Spleen (tissue), 11 donors: Measurements from ENCODE around the gene GMCL2. TPM values are rescaled to one million over a fixed set of nuclear protein-coding genes. Genes with fewer than 3 reads are reported as not detected.

Experiments
- DNase-seq: peaks from one replicate; pipeline ENCODE4 v3.0.0-alpha.2; 2020
- H3K27ac ChIP-seq, 8 donors: fragments of 200-600 bp; sonication (generic) in 7 of 8; 1 replicate in 4 of 8; 2 replicates in 4 of 8; pipeline versions ENCODE4 v1.5.0 to v1.8.0; 2016 to 2021; ENCODE audit warnings: inconsistent platforms in 4 of 8, mild to moderate bottlenecking in 4 of 8, moderate library complexity in 1 of 8
- H3K27me3 ChIP-seq, 7 donors: fragments of 200-600 bp; sonication (generic) in 6 of 7; replicated peaks in 1 of 7; 1 replicate in 4 of 7; 2 replicates in 3 of 7; pipeline versions ENCODE4 v1.5.0 to v1.8.0; 2016 to 2021; ENCODE audit warnings: inconsistent platforms in 3 of 7, mild to moderate bottlenecking in 1 of 7
- H3K36me3 ChIP-seq, 6 donors: fragments of 200-600 bp; sonication (generic) in 5 of 6; 1 replicate in 4 of 6; 2 replicates in 2 of 6; pipeline versions ENCODE4 v1.5.0 to v1.8.0; 2016 to 2021; ENCODE audit warnings: inconsistent platforms in 2 of 6
- H3K4me1 ChIP-seq, 6 donors: fragments of 200-600 bp; sonication (generic) in 5 of 6; 1 replicate in 3 of 6; 2 replicates in 3 of 6; pipeline versions ENCODE4 v1.5.0 to v1.8.0; 2016 to 2021; ENCODE audit warnings: inconsistent platforms in 3 of 6
- H3K4me3 ChIP-seq, 8 donors: fragments of 200-600 bp; sonication (generic) in 7 of 8; 1 replicate in 4 of 8; 2 replicates in 4 of 8; pipeline versions ENCODE4 v1.5.0 to v1.8.0; 2016 to 2021; ENCODE audit warnings: inconsistent platforms in 4 of 8, mild to moderate bottlenecking in 4 of 8, moderate library complexity in 2 of 8
- H3K9me3 ChIP-seq, 8 donors: fragments of 200-600 bp; sonication (generic) in 7 of 8; 1 replicate in 4 of 8; 2 replicates in 4 of 8; pipeline versions ENCODE4 v1.5.0 to v1.8.0; 2016 to 2021; ENCODE audit warnings: inconsistent platforms in 4 of 8
- CTCF ChIP-seq, 11 experiments: fragments of 200-600 bp in 7 of 11; fragments of 450-650 bp in 4 of 11; sonication (generic) in 4 of 11; IDR thresholded peaks in 8 of 11; conservative IDR thresholded peaks in 3 of 11; 1 replicate in 7 of 11; 2 replicates in 4 of 11; pipeline versions ENCODE4 v1.4.0 to v1.8.0; 2016 to 2021; ENCODE audit warnings: antibody characterized with exemption in 11 of 11, inconsistent platforms in 4 of 11, mild to moderate bottlenecking in 1 of 11
- POLR2A ChIP-seq, 3 donors: fragments of 450-650 bp; IDR thresholded peaks; one replicate each; pipeline ENCODE4 v1.5.1; 2017; ENCODE audit warnings: antibody characterized with exemption in 3 of 3, mild to moderate bottlenecking in 1 of 3
- POLR2AphosphoS5 ChIP-seq, 3 donors: sonication (generic); formaldehyde crosslinking; IDR thresholded peaks; one replicate each; pipeline ENCODE4 v1.5.1; 2017; ENCODE audit warnings: antibody characterized with exemption in 3 of 3
- WGBS, 5 donors: extraction: QIAGEN DNeasy Blood & Tissue Kit in 3 of 5; methylation state at CpG; one replicate each; pipeline versions ENCODE4 v1.1.5 to v1.1.7; 2013 to 2018; 5-methylcytosine and 5-hydroxymethylcytosine counted together
- intact Hi-C: fragments of 100-400 bp; cut with DNase I; formaldehyde crosslinking; loops from one replicate; pipeline ENCODE4 v1.15.0; 2023; ENCODE audit warnings: low total_unique reads
- polyA plus RNA-seq, 3 donors: library from polyadenylated mRNA; stranded (reverse); fragments of 200-250 nt; gene quantifications; one replicate each; pipeline ENCODE4 v1.2.1, GENCODE V29; 2013
- total RNA-seq, 7 donors: library from RNA; depleted of rRNA in 3 of 7; stranded (reverse); fragments of >200 nt in 3 of 7; fragmentation: NEBNext Ultra II Directional in 4 of 7; extraction: Animal tissue kit (Norgen Biotek cat#: 25700) in 4 of 7; gene quantifications; one replicate each; pipeline versions ENCODE4 v1.1.0 to v1.2.1, GENCODE V29; 2016 to 2021
- donor health status: healthy with polysubstance abuse.
- donor health status: DM: no; HTN: no; CAD: no; lungs with moderate emphysema.
- donor health status: DM: no; HTN: no; CAD: no.
- donor health status: Bipolar disorder and iron deficiency.
- donor health status: healthy.
- donor health status: DM: no; HTN: no; CAD: no.
- donor health status: DM: yes; HTN: yes; CAD: no.

GMCL2 gene
- total and polyA plus RNA-seq, 10 donors: 0.03 TPM; not detected in 9

GRCh38 chr5:178204935-178205748 is 18.0 kb upstream of the GMCL2 start:
- Histone ChIP-seq H3K27me3 (no peaks in the 10 kb centered on the region), H3K4me1 (peaks cover 15 to 73% (median 53%) of the 10 kb centered on the region in 6 donors), H3K27ac (peak overlapping the region; percentile 80 to 97 (median 94)), H3K9me3 (no peaks in the 10 kb centered on the region), H3K36me3 (peaks cover 0 to 44% (median 38%) of the 10 kb centered on the region in 6 donors), H3K4me3 (peak overlapping the region; percentile 89 to 100 (median 96))
- peak; percentile 95 for DNase-seq
- peak; percentile 63 to 79 (median 69) for TF ChIP-seq POLR2AphosphoS5 (IDR thresholded peaks at IDR 0.05)
- TF ChIP-seq POLR2A (IDR thresholded peaks at IDR 0.05): no peak
- intact Hi-C loops: no loop called here
- 0 to 1% (median 1%) methylated on average over 23 to 90 of the region's 90 CpGs for WGBS, 5 donors

- Histone ChIP-seq H3K27me3 (no peaks in the 10 kb centered on the region), H3K9me3 (no peaks in the 10 kb centered on the region), H3K27ac (peak within 1 kb of the TSS; percentile 80 to 97 (median 94)), H3K4me1 (peaks cover 15 to 70% (median 53%) of the 10 kb centered on the region in 6 donors), H3K36me3 (peaks cover 0 to 36% (median 30%) of the 10 kb centered on the region in 6 donors), H3K4me3 (peak within 1 kb of the TSS; percentile 89 to 100 (median 96))
- TF ChIP-seq POLR2AphosphoS5 (IDR thresholded peaks at IDR 0.05): peak; percentile 100
- TF ChIP-seq CTCF (IDR thresholded peaks at IDR 0.05 in 8 of 11, conservative IDR thresholded peaks at IDR 0.05 in 3 of 11): peak in 3 of 11 experiments; percentile 10 to 43 (median 35)
- TF ChIP-seq POLR2A (IDR thresholded peaks at IDR 0.05): peak; percentile 94 to 99 (median 99)
- WGBS, 5 donors: 0% methylated on average over 18 to 96 of the region's 96 CpGs
- DNase-seq: peak; percentile 95
- intact Hi-C loops: no loop called here
Measured at GRCh38 chr5:178204182-178204934, 17.2 kb upstream of the GMCL2 start, which contains the start of gene HNRNPAB. TSS of gene HNRNPAB (plus strand) at chr5:178204533. CDS start at chr5:178204838, 305 bp downstream.

- TF ChIP-seq POLR2AphosphoS5 (IDR thresholded peaks at IDR 0.05) (no peak), POLR2A (IDR thresholded peaks at IDR 0.05) (no peak), CTCF (IDR thresholded peaks at IDR 0.05 in 8 of 11, conservative IDR thresholded peaks at IDR 0.05 in 3 of 11) (no peak)
- intact Hi-C loops: no loop called here
- no peaks in the 10 kb centered on the region for H3K27me3 ChIP-seq
- H3K9me3 ChIP-seq: no peaks in the 10 kb centered on the region
- peak overlapping the region; percentile 89 to 100 (median 96) for H3K4me3 ChIP-seq
- peak overlapping the region; percentile 80 to 97 (median 94) for H3K27ac ChIP-seq
- WGBS, 5 donors: 17 to 27% (median 25%) methylated on average over 28 to 30 of the region's 30 CpGs
- H3K36me3 ChIP-seq: peaks cover 0 to 29% (median 23%) of the 10 kb centered on the region in 6 donors
- peaks cover 15 to 69% (median 53%) of the 10 kb centered on the region in 6 donors for H3K4me1 ChIP-seq
- DNase-seq: no peak
Measured at GRCh38 chr5:178203670-178204181, 16.6 kb upstream of the GMCL2 start.

- no peak for DNase-seq
- H3K27ac ChIP-seq: peak overlapping the region in 5 of 8 donors; percentile 30 to 69 (median 63)
- H3K4me3 ChIP-seq: no peak overlapping the region
- peaks cover 0 to 18% (median 12%) of the 10 kb centered on the region in 6 donors for H3K36me3 ChIP-seq
- intact Hi-C loops: no loop called here
- peaks cover 15 to 57% (median 44%) of the 10 kb centered on the region in 6 donors for H3K4me1 ChIP-seq
- no peaks in the 10 kb centered on the region for H3K9me3 ChIP-seq
- WGBS, 5 donors: 93 to 98% (median 95%) methylated on average over 10 of the region's 10 CpGs
- H3K27me3 ChIP-seq: no peaks in the 10 kb centered on the region
- TF ChIP-seq CTCF (IDR thresholded peaks at IDR 0.05 in 8 of 11, conservative IDR thresholded peaks at IDR 0.05 in 3 of 11) (no peak), POLR2AphosphoS5 (IDR thresholded peaks at IDR 0.05) (no peak), POLR2A (IDR thresholded peaks at IDR 0.05) (no peak)
Measured at GRCh38 chr5:178202541-178202940, 15.4 kb upstream of the GMCL2 start.
